Mesenchymal stem cell (in vitro differentiated cells and primary cell): ENCODE results near the gene PCSK2.

Experiments used
- DNase-seq: peaks from one replicate; pipeline ENCODE4 v3.0.0-alpha.2; 2013
- H2AFZ ChIP-seq: one replicate; pipeline ENCODE4 v1.6.1; 2013; ENCODE audit warnings: low read depth, mild to moderate bottlenecking, control low read depth, inconsistent platforms, low read length, moderate library complexity
- H2AK5ac ChIP-seq: 2 replicates; pipeline ENCODE4 v1.6.1; 2013; ENCODE audit warnings: low read length, moderate library complexity, mild to moderate bottlenecking, inconsistent platforms; ENCODE audit not compliant: severe bottlenecking
- H2BK120ac ChIP-seq: one replicate; pipeline ENCODE4 v1.6.1; 2013; ENCODE audit warnings: low read depth, mild to moderate bottlenecking, inconsistent platforms, low read length, moderate library complexity
- H2BK12ac ChIP-seq, 2 experiments: one replicate each; pipeline ENCODE4 v1.6.1; 2013; ENCODE audit warnings: inconsistent platforms in 2 of 2, low read length in 2 of 2, mild to moderate bottlenecking in 2 of 2, moderate library complexity in 2 of 2, control low read depth in 1 of 2
- H2BK15ac ChIP-seq: one replicate; pipeline ENCODE4 v1.6.1; 2013; ENCODE audit warnings: mild to moderate bottlenecking, low read depth, inconsistent platforms; ENCODE audit not compliant: poor library complexity, severe bottlenecking
- H2BK5ac ChIP-seq: 2 replicates; pipeline ENCODE4 v1.6.1; 2013; ENCODE audit warnings: low read depth, mild to moderate bottlenecking, low read length, control low read depth, inconsistent platforms; ENCODE audit not compliant: poor library complexity, severe bottlenecking
- H3K14ac ChIP-seq, 2 experiments: one replicate each; pipeline ENCODE4 v1.6.1; 2013; ENCODE audit warnings: inconsistent platforms in 2 of 2, low read length in 2 of 2, control low read depth in 1 of 2, mild to moderate bottlenecking in 1 of 2, moderate library complexity in 1 of 2
- H3K18ac ChIP-seq, 2 experiments: one replicate each; pipeline ENCODE4 v1.6.1; 2013; ENCODE audit warnings: inconsistent platforms in 2 of 2, low read length in 2 of 2, control low read depth in 1 of 2, low read depth in 1 of 2, mild to moderate bottlenecking in 1 of 2
- H3K23ac ChIP-seq, 2 experiments: one replicate each; pipeline ENCODE4 v1.6.1; 2013; ENCODE audit warnings: inconsistent platforms in 2 of 2, low read length in 2 of 2, mild to moderate bottlenecking in 2 of 2, moderate library complexity in 2 of 2, control low read depth in 1 of 2
- H3K27ac ChIP-seq: 2 replicates; pipeline ENCODE4 v1.5.1; 2013; ENCODE audit warnings: mild to moderate bottlenecking, moderate library complexity, low read length, control low read depth, inconsistent platforms; ENCODE audit not compliant: poor library complexity, severe bottlenecking
- H3K27me3 ChIP-seq, 2 experiments: 2 replicates each; pipeline versions ENCODE4 v1.6.1 to v1.7.0; 2013; ENCODE audit warnings: low read length in 2 of 2, mild to moderate bottlenecking in 2 of 2, moderate library complexity in 2 of 2, control low read depth in 1 of 2, inconsistent platforms in 1 of 2; ENCODE audit not compliant: control insufficient read depth in 1 of 2, insufficient read depth in 1 of 2
- H3K36me3 ChIP-seq, 2 experiments: 2 replicates each; pipeline versions ENCODE4 v1.6.1 to v1.7.0; 2013; ENCODE audit warnings: low read length in 2 of 2, control low read depth in 1 of 2, inconsistent platforms in 1 of 2, low read depth in 1 of 2, mild to moderate bottlenecking in 1 of 2; ENCODE audit not compliant: insufficient read depth in 2 of 2, control insufficient read depth in 1 of 2
- H3K4ac ChIP-seq, 2 experiments: one replicate each; pipeline ENCODE4 v1.6.1; 2013; ENCODE audit warnings: inconsistent platforms in 2 of 2, low read length in 2 of 2, mild to moderate bottlenecking in 2 of 2, moderate library complexity in 2 of 2, control low read depth in 1 of 2, low read depth in 1 of 2
- H3K4me1 ChIP-seq: 2 replicates; pipeline ENCODE4 v1.6.1; 2013; ENCODE audit warnings: low read depth, low read length, control low read depth; ENCODE audit not compliant: control insufficient read depth, insufficient read depth
- H3K4me2 ChIP-seq: 2 replicates; pipeline ENCODE4 v1.6.1; 2013; ENCODE audit warnings: low read length, mild to moderate bottlenecking, inconsistent platforms; ENCODE audit not compliant: poor library complexity, severe bottlenecking
- H3K4me3 ChIP-seq, 2 experiments: 2 replicates each; pipeline versions ENCODE4 v1.5.1 to v1.7.0; 2013; ENCODE audit warnings: low read length in 2 of 2, mild to moderate bottlenecking in 2 of 2, control low read depth in 1 of 2, low read depth in 1 of 2; ENCODE audit not compliant: insufficient read depth in 1 of 2
- H3K79me1 ChIP-seq: replicated peaks from 2 replicates; pipeline ENCODE4 v1.6.1; 2013; ENCODE audit warnings: mild to moderate bottlenecking, control low read depth, low read length, inconsistent platforms; ENCODE audit not compliant: poor library complexity, severe bottlenecking
- H3K9ac ChIP-seq: 2 replicates; pipeline ENCODE4 v1.7.0; 2013; ENCODE audit warnings: mild to moderate bottlenecking, low read length, moderate library complexity
- H3K9me3 ChIP-seq: 2 replicates; pipeline ENCODE4 v1.7.0; 2013; ENCODE audit warnings: mild to moderate bottlenecking, low read length; ENCODE audit not compliant: control insufficient read depth
- H4K8ac ChIP-seq: one replicate; pipeline ENCODE4 v1.6.1; 2013; ENCODE audit warnings: inconsistent platforms, mild to moderate bottlenecking, low read length, moderate library complexity
- H4K91ac ChIP-seq: one replicate; pipeline ENCODE4 v1.6.1; 2013; ENCODE audit warnings: mild to moderate bottlenecking, low read length, inconsistent platforms
- WGBS: methylation state at CpG from one replicate; pipeline ENCODE4 v1.1.7; 2013; ENCODE audit warnings: mixed read lengths; 5-methylcytosine and 5-hydroxymethylcytosine counted together

The PCSK2 gene

GRCh38 chr20:17189976-17190695 is 36.7 kb upstream of the PCSK2 start:
- Histone ChIP-seq H2BK5ac (no peak overlapping the region), H3K36me3 (no peaks in the 10 kb centered on the region), H2BK15ac (no peak overlapping the region), H3K14ac (no peak overlapping the region), H4K8ac (no peak overlapping the region), H3K4me2 (no peak overlapping the region), H3K4ac (no peak overlapping the region), H3K18ac (no peak overlapping the region), H3K27me3 (no peaks in the 10 kb centered on the region), H2AK5ac (no peak overlapping the region), H3K79me1 (no peaks in the 10 kb centered on the region), H3K4me1 (no peaks in the 10 kb centered on the region), H3K27ac (no peak overlapping the region), H3K23ac (no peak overlapping the region), H2BK12ac (no peak overlapping the region), H3K4me3 (no peak overlapping the region), H2BK120ac (no peak overlapping the region), H2AFZ (no peak overlapping the region), H3K9ac (no peak overlapping the region), H3K9me3 (peaks cover 2% of the 10 kb centered on the region), H4K91ac (no peak overlapping the region)
- 85% methylated on average over 4 of the region's 6 CpGs for WGBS
- DNase-seq: no peak

- Histone ChIP-seq H3K4me3 (no peak overlapping the region), H3K23ac (no peak overlapping the region), H2AK5ac (no peak overlapping the region), H3K14ac (no peak overlapping the region), H3K27ac (no peak overlapping the region), H4K8ac (no peak overlapping the region), H3K79me1 (no peaks in the 10 kb centered on the region), H2BK5ac (no peak overlapping the region), H2BK15ac (no peak overlapping the region), H3K36me3 (no peaks in the 10 kb centered on the region), H4K91ac (no peak overlapping the region), H3K4ac (no peak overlapping the region), H2AFZ (no peak overlapping the region), H3K27me3 (peaks cover 0 to 4% of the 10 kb centered on the region in 2 experiments), H3K4me2 (no peak overlapping the region), H2BK120ac (no peak overlapping the region), H3K9ac (no peak overlapping the region), H3K4me1 (no peaks in the 10 kb centered on the region), H3K18ac (no peak overlapping the region), H3K9me3 (no peaks in the 10 kb centered on the region), H2BK12ac (no peak overlapping the region)
- no peak for DNase-seq
- 22% methylated on average over 1 of the region's 2 CpGs for WGBS
Measured at GRCh38 chr20:17197041-17197440, 29.8 kb upstream of the PCSK2 start.

- H2AFZ ChIP-seq: no peak overlapping the region
- H2BK12ac ChIP-seq: no peak overlapping the region
- H3K4ac ChIP-seq: no peak overlapping the region
- no peak overlapping the region for H3K4me3 ChIP-seq
- peaks cover 0 to 10% of the 10 kb centered on the region in 2 experiments for H3K27me3 ChIP-seq
- no peaks in the 10 kb centered on the region for H3K36me3 ChIP-seq
- H4K8ac ChIP-seq: no peak overlapping the region
- DNase-seq: no peak
- H3K4me2 ChIP-seq: no peak overlapping the region
- H3K27ac ChIP-seq: no peak overlapping the region
- H3K79me1 ChIP-seq: no peaks in the 10 kb centered on the region
- H2BK15ac ChIP-seq: no peak overlapping the region
- no peaks in the 10 kb centered on the region for H3K9me3 ChIP-seq
- WGBS: 78% methylated on average over 2 of the region's 2 CpGs
- H3K18ac ChIP-seq: no peak overlapping the region
- H3K23ac ChIP-seq: no peak overlapping the region
- H3K4me1 ChIP-seq: no peaks in the 10 kb centered on the region
- H2BK5ac ChIP-seq: no peak overlapping the region
- no peak overlapping the region for H2AK5ac ChIP-seq
- no peak overlapping the region for H3K14ac ChIP-seq
- H2BK120ac ChIP-seq: no peak overlapping the region
- no peak overlapping the region for H4K91ac ChIP-seq
- H3K9ac ChIP-seq: no peak overlapping the region
Measured at GRCh38 chr20:17202030-17202429, 24.8 kb upstream of the PCSK2 start.

- no peak overlapping the region for H3K4ac ChIP-seq
- H2AFZ ChIP-seq: no peak overlapping the region
- H2BK12ac ChIP-seq: no peak overlapping the region
- no peak overlapping the region for H3K4me3 ChIP-seq
- no peak overlapping the region for H4K8ac ChIP-seq
- no peak overlapping the region for H4K91ac ChIP-seq
- no peak overlapping the region for H3K23ac ChIP-seq
- WGBS: 20% methylated on average over 8 of the region's 8 CpGs
- no peak overlapping the region for H3K9ac ChIP-seq
- no peak overlapping the region for H2BK5ac ChIP-seq
- H2BK120ac ChIP-seq: no peak overlapping the region
- H3K79me1 ChIP-seq: no peaks in the 10 kb centered on the region
- DNase-seq: no peak
- no peak overlapping the region for H3K27ac ChIP-seq
- H3K4me1 ChIP-seq: no peaks in the 10 kb centered on the region
- no peaks in the 10 kb centered on the region for H3K9me3 ChIP-seq
- H3K36me3 ChIP-seq: no peaks in the 10 kb centered on the region
- no peak overlapping the region for H2AK5ac ChIP-seq
- H2BK15ac ChIP-seq: no peak overlapping the region
- H3K18ac ChIP-seq: no peak overlapping the region
- H3K4me2 ChIP-seq: no peak overlapping the region
- peaks cover 0 to 10% of the 10 kb centered on the region in 2 experiments for H3K27me3 ChIP-seq
- no peak overlapping the region for H3K14ac ChIP-seq
Measured at GRCh38 chr20:17202673-17203072, 24.2 kb upstream of the PCSK2 start.
